GM12891 (cell line): Measurements from ENCODE around the gene PLPPR1.

Experiments used
- POLR2A ChIP-seq: IDR thresholded peaks from 2 replicates; pipeline ENCODE4 v1.6.1; 2011; ENCODE audit warnings: low read depth, low read length, control low read depth
- POLR2AphosphoS5 ChIP-seq: IDR thresholded peaks from 2 replicates; pipeline ENCODE4 v1.6.1; 2011; ENCODE audit warnings: low read depth, low read length, control low read depth

DNA sequence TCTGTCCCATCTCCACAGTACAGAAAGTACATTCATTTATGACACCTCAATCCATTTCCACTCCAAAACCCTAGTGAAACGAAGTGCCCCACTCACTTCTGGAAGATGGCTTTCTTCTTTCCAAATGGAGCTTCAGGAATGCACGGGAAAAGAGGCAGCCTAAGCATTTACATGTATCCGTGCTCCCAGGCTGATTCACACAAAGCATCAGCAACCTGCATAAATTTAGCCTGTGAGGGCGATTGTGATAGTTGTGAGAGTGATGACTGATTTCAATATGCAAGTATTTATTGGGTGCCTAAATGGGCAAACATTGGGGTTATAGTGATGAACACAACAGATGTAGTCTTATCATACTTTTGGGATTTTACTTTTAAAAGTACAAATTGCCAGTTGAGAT is 86.6 kb downstream of the PLPPR1 start:
- no peak for TF ChIP-seq POLR2A
- TF ChIP-seq POLR2AphosphoS5: no peak
